ENCODE results near the gene RNF39. TPM values are rescaled to one million over a fixed set of nuclear protein-coding genes. Genes with fewer than 3 reads are reported as not detected.
A peak's percentile ranks its signal among the peaks of the same experiment; 100 is the strongest.

RNF39 gene
- total and polyA plus RNA-seq, 2 of the 4 experiments (the other 2 are of a cell fraction), result not detected

- Histone ChIP-seq H3K4me3 (ENCODE audit: insufficient read depth, low read depth, low read length) (no peak overlapping the region; the same call in 1 of the 2 replicates), H3K14ac (replicated peaks; ENCODE audit: low read depth, low read length) (no peak overlapping the region), H3K27me3 (ENCODE audit: control insufficient read depth, insufficient read depth, low read length) (peaks cover 49% of the 10 kb centered on the region), H2BK15ac (ENCODE audit: low read depth, low read length) (no peak overlapping the region), H4K8ac (ENCODE audit: low read depth in 2 of 2, low read length in 2 of 2) (no peak overlapping the region), H2AK9ac (replicated peaks; ENCODE audit: low read depth, low read length, poor library complexity) (no peak overlapping the region), H4K91ac (ENCODE audit: insufficient read depth, low read depth, low read length) (no peak overlapping the region), H3K4me2 (ENCODE audit: low read depth, low read length) (peak overlapping the region; percentile 62), H4K20me1 (ENCODE audit: insufficient read depth, low read length) (no peaks in the 10 kb centered on the region), H3K79me1 (ENCODE audit: low read depth in 1 of 2, low read length in 2 of 2) (no peaks in the 10 kb centered on the region), H2BK120ac (ENCODE audit: low read depth, low read length) (no peak overlapping the region), H3K9me3 (ENCODE audit: control insufficient read depth, insufficient read depth, low read length) (peaks cover 2% of the 10 kb centered on the region; the same call in 1 of the 2 replicates), H2BK5ac (ENCODE audit: low read depth, low read length, poor library complexity, severe bottlenecking) (no peak overlapping the region), H3K23ac (ENCODE audit: low read depth, low read length) (no peak overlapping the region), H2BK20ac (ENCODE audit: low read depth, low read length) (no peak overlapping the region), H3K27ac (ENCODE audit: insufficient read depth, low read length) (no peak overlapping the region), H3K56ac (ENCODE audit: extremely low read depth, insufficient read depth, low read length) (no peak overlapping the region), H4K5ac (ENCODE audit: low read depth, low read length) (no peak overlapping the region), H3K9me1 (ENCODE audit: insufficient read depth, low read length) (no peaks in the 10 kb centered on the region; the same call in 1 of the 2 replicates), H3K9ac (ENCODE audit: low read depth, low read length) (0 out of 2 replicates have a peak overlapping the region, but pooled peaks have one; percentile 0), H2AFZ (replicated peaks; ENCODE audit: low read length, poor library complexity) (peak overlapping the region; percentile 92), H2AK5ac (ENCODE audit: low read depth, low read length) (no peak overlapping the region), H3K4me1 (ENCODE audit: control insufficient read depth, insufficient read depth, low read length) (peaks cover 6% of the 10 kb centered on the region), H3K18ac (ENCODE audit: low read depth, low read length) (no peak overlapping the region), H3K4ac (ENCODE audit: low read depth, low read length) (no peak overlapping the region), H3K36me3 (ENCODE audit: control insufficient read depth, insufficient read depth, low read length) (no peaks in the 10 kb centered on the region)
- TF ChIP-seq BHLHE40 (IDR thresholded peaks at IDR 0.05; ENCODE audit: low read depth, low read length) (no peak), RCOR1 (IDR thresholded peaks at IDR 0.05; ENCODE audit: insufficient replicate concordance, low read length) (no peak), MXI1 (IDR thresholded peaks at IDR 0.05; ENCODE audit: borderline replicate concordance, low read depth, low read length) (no peak), CEBPB (IDR thresholded peaks at IDR 0.05; ENCODE audit: low read depth, low read length) (no peak), MAFK (IDR thresholded peaks at IDR 0.05; ENCODE audit: low read depth, low read length) (no peak), MAZ (IDR thresholded peaks at IDR 0.05; ENCODE audit: borderline replicate concordance, low read depth, low read length) (no peak), FOS (IDR thresholded peaks at IDR 0.05; ENCODE audit: low read depth, low read length) (no peak), SMC3 (IDR thresholded peaks at IDR 0.05; ENCODE audit: low read depth, low read length) (no peak), NFE2L2 (IDR thresholded peaks at IDR 0.05; ENCODE audit: low read depth, low read length) (no peak), POLR2A (IDR thresholded peaks at IDR 0.05; ENCODE audit: low read depth, low read length) (no peak), CHD1 (IDR thresholded peaks at IDR 0.05; ENCODE audit: low read depth, low read length) (no peak), RAD21 (IDR thresholded peaks at IDR 0.05; ENCODE audit: low read length) (no peak), RFX5 (IDR thresholded peaks at IDR 0.05; ENCODE audit: low read depth, low read length) (no peak), USF2 (IDR thresholded peaks at IDR 0.05; ENCODE audit: low read depth, low read length) (no peak), CTCF (conservative IDR thresholded peaks at IDR 0.05; ENCODE audit: low read depth, low read length) (no peak), ELK1 (IDR thresholded peaks at IDR 0.05; ENCODE audit: borderline replicate concordance, low read depth, low read length) (no peak)
- POLR2A ChIA-PET (ENCODE audit: unreplicated experiment), result no interaction called here
- in situ Hi-C loops (cut with MboI; ENCODE audit: low sequenced_read_pairs), result no loop called here
- dilution Hi-C loops (cut with HindIII; ENCODE audit: low sequenced_read_pairs, unreplicated experiment), result no loop called here
- intact Hi-C loops (cut with micrococcal nuclease), result loop anchor here (1.0 to 5.0 kb wide), 5 partner anchors 27 to 256 kb away; partner anchors contain the start of gene PPP1R11
- CTCF ChIA-PET, result interaction anchor here (0.6 to 3.0 kb wide), 7 partner anchors 16 to 280 kb away, joined by 3 to 54 read pairs (median 4); partner anchors contain the start of gene PPP1R11
- ATAC-seq (ENCODE audit: low read depth) (no peak), DNase-seq (no peak)
- BruUV-seq (replicated peaks), result no TSS peak
- WGBS, 2 experiments (ENCODE audit: extremely low coverage in 2 of 2, insufficient read length in 1 of 2), result no CpG with 5 or more reads among the region's 3 CpGs
These were observed 28.3 kb upstream of the RNF39 start for GRCh38 chr6:30103872-30104179.
